ENCODE data around the gene CSNK1A1L.
A peak's percentile ranks its signal among the peaks of the same experiment; 100 is the strongest.

CSNK1A1L gene

DNA sequence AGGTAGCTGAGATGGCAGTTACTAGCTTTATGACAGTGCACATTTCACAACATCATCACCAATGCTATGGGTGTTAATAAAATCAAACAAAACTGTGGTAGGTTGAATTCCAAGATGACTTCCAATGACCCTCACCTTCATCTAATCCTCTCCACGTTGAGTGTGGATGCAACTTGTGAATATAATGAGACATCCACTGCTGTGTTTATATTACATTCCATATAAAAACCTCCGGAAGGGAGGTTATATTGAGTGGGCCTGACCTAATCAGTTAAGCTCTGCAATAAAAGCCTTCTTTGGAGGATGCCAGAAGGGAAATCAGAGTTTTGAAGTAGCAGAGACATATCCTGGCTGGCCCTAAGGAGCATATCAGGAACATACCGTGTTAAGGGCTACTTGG is 25.6 kb upstream of the CSNK1A1L start:
- DNase-seq (ENCODE audit: low read depth in 2 of 2), result no peak

DNA sequence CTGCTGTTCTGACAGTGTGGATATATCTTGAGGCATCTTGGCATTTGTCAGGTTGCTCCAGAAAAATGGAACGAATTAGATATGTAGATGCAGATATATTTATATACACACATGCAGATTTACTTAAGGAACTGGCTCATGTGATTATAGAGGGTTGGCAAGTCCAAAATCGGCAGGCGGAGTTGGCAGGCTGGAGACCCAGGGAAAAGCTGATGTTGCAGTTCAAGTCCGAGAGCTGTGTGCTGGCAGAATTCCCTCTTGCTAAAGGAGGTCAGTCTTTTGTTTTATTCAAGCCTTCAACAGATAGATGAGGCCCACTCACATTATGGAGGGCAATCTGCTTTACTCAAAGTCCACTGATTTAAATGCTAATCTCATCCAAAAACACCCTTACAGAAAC is 24.4 kb upstream of the CSNK1A1L start:
- no peak overlapping the region for H3K4me3 ChIP-seq (replicated peaks in 1 of 2; ENCODE audit: low read depth in 2 of 2, low read length in 2 of 2)
- peak in 1 of 2 donors; percentile 32 for DNase-seq (ENCODE audit: low read depth in 2 of 2)

More for the DNA sequence above, 25.6 kb upstream of the CSNK1A1L start:
- TF ChIP-seq CTCF (IDR thresholded peaks at IDR 0.05; ENCODE audit: low read depth, low read length), result no peak
- H3K4me3 ChIP-seq (replicated peaks in 1 of 2; ENCODE audit: low read depth in 2 of 2, low read length in 2 of 2), result no peak overlapping the region

GRCh38 chr13:37127691-37128241 is 22.3 kb upstream of the CSNK1A1L start:
- peak overlapping the region in 1 of 2 donors; percentile 20 for H3K4me3 ChIP-seq (replicated peaks in 1 of 2; ENCODE audit: low read depth in 2 of 2, low read length in 2 of 2)
- peak; percentile 93 to 95 for DNase-seq (ENCODE audit: low read depth in 2 of 2)
- no peak for TF ChIP-seq CTCF (IDR thresholded peaks at IDR 0.05; ENCODE audit: low read depth, low read length)

More for the DNA sequence above, 24.4 kb upstream of the CSNK1A1L start:
- no peak for TF ChIP-seq CTCF (IDR thresholded peaks at IDR 0.05; ENCODE audit: low read depth, low read length)

DNA sequence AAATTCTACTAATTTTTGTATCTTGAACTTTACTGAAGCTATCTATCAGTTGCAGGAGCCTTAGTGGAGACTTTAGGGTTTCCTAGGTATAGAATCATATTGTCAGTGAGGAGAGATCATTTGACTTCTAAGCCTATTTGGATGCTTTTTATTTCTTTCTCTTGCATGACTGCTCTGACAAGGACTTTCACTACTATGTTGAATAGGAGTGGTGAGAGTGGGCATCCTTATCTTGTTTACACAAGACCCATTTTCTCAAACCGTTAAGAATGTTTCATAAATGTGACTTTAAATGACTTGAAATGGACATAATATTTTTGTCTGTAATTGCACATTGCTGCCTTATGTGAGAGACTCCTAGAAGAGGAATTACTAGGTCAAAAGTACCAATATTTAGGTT is 17.9 kb upstream of the CSNK1A1L start:
- TF ChIP-seq CTCF (IDR thresholded peaks at IDR 0.05; ENCODE audit: low read depth, low read length), result no peak
- DNase-seq (ENCODE audit: low read depth in 2 of 2), result no peak
- H3K4me3 ChIP-seq (replicated peaks in 1 of 2; ENCODE audit: low read depth in 2 of 2, low read length in 2 of 2), result no peak overlapping the region

DNA sequence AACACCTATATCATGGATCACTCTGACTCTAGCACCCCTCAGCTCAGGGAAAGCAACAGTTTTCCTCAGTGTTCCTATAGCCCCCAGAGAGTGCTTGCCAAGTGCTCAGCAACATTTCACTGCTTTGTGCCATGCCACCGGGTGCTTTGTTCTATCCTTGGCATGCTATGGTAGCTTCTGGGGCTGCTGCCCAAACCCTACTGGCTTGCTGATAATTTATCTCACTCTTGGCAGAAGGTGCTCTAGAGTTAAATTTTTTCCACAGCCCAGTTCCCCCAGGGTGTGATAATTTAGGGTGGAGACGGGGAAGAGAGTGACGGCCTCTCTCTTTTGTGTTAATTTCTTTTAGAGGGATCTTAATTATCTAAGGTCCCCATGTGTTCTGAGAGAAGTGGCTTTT is 12.6 kb upstream of the CSNK1A1L start:
- H3K4me3 ChIP-seq (replicated peaks in 1 of 2; ENCODE audit: low read depth in 2 of 2, low read length in 2 of 2), result no peak overlapping the region
- peak in 1 of 2 donors; percentile 41 for DNase-seq (ENCODE audit: low read depth in 2 of 2)
- TF ChIP-seq CTCF (IDR thresholded peaks at IDR 0.05; ENCODE audit: low read depth, low read length), result no peak

- DNase-seq (ENCODE audit: low read depth in 2 of 2), result no peak
- H3K4me3 ChIP-seq (replicated peaks in 1 of 2; ENCODE audit: low read depth in 2 of 2, low read length in 2 of 2), result no peak overlapping the region
- TF ChIP-seq CTCF (IDR thresholded peaks at IDR 0.05; ENCODE audit: low read depth, low read length), result no peak
These were observed 8.8 kb upstream of the CSNK1A1L start for GRCh38 chr13:37114250-37114649.

DNA sequence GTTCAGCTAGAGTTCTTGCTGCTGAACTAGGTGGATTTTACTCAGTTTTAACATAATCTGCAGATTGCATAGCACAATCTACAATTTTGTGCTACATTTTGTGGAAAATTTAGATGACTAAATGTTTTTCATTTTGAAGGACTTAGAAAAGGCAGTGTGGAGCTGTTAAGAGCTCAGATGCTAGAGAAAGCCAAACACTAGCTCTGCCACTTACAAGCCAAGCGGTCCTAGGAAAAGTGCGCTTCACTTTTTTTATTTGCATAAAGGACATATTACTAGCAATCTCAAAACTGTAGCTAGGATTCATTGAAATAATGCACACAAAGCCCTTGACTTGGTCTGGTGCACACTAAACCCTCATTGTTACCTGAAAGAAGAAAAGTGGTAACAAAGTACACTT is 8.1 kb upstream of the CSNK1A1L start:
- no peak for DNase-seq (ENCODE audit: low read depth in 2 of 2)
- no peak overlapping the region for H3K4me3 ChIP-seq (replicated peaks in 1 of 2; ENCODE audit: low read depth in 2 of 2, low read length in 2 of 2)
- no peak for TF ChIP-seq CTCF (IDR thresholded peaks at IDR 0.05; ENCODE audit: low read depth, low read length)
